ENCODE results near the gene SH3D19.

Gene SH3D19

DNA sequence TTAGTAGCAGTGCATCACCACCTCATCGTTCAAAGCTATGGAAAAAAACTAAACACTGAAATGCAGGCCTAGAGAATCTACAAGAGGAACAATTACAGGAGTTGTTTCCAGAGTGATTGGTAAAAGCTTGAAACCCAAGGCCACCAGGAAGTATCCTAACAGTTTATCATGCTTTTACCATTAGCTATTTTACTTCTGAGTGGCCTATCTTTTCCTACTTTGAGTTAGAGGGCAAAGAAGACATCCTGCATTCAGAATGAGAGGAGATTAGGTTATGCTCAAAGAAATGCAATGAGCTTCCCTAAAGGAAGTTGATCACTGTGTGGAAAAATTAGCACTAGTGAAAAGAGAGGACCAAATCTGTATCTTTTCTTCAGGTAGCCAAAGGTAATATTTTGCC lies 118.2 kb downstream of the SH3D19 start:
- no peaks in the 10 kb centered on the region for H3K9me3 ChIP-seq (ENCODE audit: insufficient read depth, low read length, severe bottlenecking)
- no peak overlapping the region for H3K4me3 ChIP-seq (ENCODE audit: low read depth in 1 of 2, low read length in 2 of 2)
- H4K20me1 ChIP-seq (ENCODE audit: insufficient read depth, low read length) = no peaks in the 10 kb centered on the region
- ATAC-seq (ENCODE audit: insufficient read depth, low read depth) = no peak
- no peaks in the 10 kb centered on the region for H3K27me3 ChIP-seq (ENCODE audit: insufficient read depth, low read length, poor library complexity)
- H3K79me2 ChIP-seq (ENCODE audit: insufficient read depth, low read length) = no peaks in the 10 kb centered on the region
- TF ChIP-seq EZH2 (IDR thresholded peaks at IDR 0.05; ENCODE audit: borderline replicate concordance, low read depth, low read length, severe bottlenecking) (no peak), CTCF (IDR thresholded peaks at IDR 0.05; ENCODE audit: borderline replicate concordance, extremely low read depth, low read length, poor library complexity, severe bottlenecking) (no peak)
- DNase-seq = no peak
- H3K4me2 ChIP-seq (ENCODE audit: insufficient read depth, low read length) = no peak overlapping the region
- H2AFZ ChIP-seq (ENCODE audit: low read depth, low read length) = no peak overlapping the region
- H3K27ac ChIP-seq (ENCODE audit: low read length) = no peak overlapping the region
- no peaks in the 10 kb centered on the region for H3K4me1 ChIP-seq (ENCODE audit: insufficient read depth, low read length)
- H3K36me3 ChIP-seq (ENCODE audit: insufficient read depth, low read length) = no peaks in the 10 kb centered on the region
- no peak overlapping the region for H3K9ac ChIP-seq (ENCODE audit: low read depth, low read length)

GRCh38 chr4:151206241-151207005 lies 119.0 kb downstream of the SH3D19 start:
- DNase-seq (no peak), ATAC-seq (ENCODE audit: insufficient read depth, low read depth) (no peak)
- no peak overlapping the region for H3K27ac ChIP-seq (ENCODE audit: low read length)
- no peaks in the 10 kb centered on the region for H3K79me2 ChIP-seq (ENCODE audit: insufficient read depth, low read length)
- H2AFZ ChIP-seq (ENCODE audit: low read depth, low read length) = no peak overlapping the region
- H3K4me1 ChIP-seq (ENCODE audit: insufficient read depth, low read length) = no peaks in the 10 kb centered on the region
- H3K9ac ChIP-seq (ENCODE audit: low read depth, low read length) = no peak overlapping the region
- no peaks in the 10 kb centered on the region for H3K27me3 ChIP-seq (ENCODE audit: insufficient read depth, low read length, poor library complexity)
- H4K20me1 ChIP-seq (ENCODE audit: insufficient read depth, low read length) = no peaks in the 10 kb centered on the region
- no peaks in the 10 kb centered on the region for H3K9me3 ChIP-seq (ENCODE audit: insufficient read depth, low read length, severe bottlenecking)
- no peak for TF ChIP-seq EZH2 (IDR thresholded peaks at IDR 0.05; ENCODE audit: borderline replicate concordance, low read depth, low read length, severe bottlenecking)
- no peak for TF ChIP-seq CTCF (IDR thresholded peaks at IDR 0.05; ENCODE audit: borderline replicate concordance, extremely low read depth, low read length, poor library complexity, severe bottlenecking)
- H3K36me3 ChIP-seq (ENCODE audit: insufficient read depth, low read length) = no peaks in the 10 kb centered on the region
- no peak overlapping the region for H3K4me3 ChIP-seq (ENCODE audit: low read depth in 1 of 2, low read length in 2 of 2)
- no peak overlapping the region for H3K4me2 ChIP-seq (ENCODE audit: insufficient read depth, low read length)

DNA sequence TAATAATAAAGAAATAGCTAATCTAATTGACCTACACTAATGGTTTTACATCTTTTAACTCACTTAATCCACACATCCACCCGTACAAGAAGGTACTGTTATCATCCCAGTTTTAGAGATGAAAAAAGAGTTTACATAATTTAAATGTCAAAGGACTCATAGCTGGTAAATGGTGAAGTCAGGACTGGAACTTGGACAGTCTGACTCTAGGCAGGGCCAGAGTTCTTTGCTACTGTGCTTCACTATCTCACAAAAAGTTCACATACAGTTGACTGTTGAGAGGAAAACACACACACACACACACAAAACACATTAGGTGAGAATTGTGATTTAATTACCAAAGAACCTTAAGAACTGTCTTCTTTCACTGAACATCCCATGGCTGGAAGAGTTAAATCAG lies 119.7 kb downstream of the SH3D19 start:
- H3K27me3 ChIP-seq (ENCODE audit: insufficient read depth, low read length, poor library complexity) = no peaks in the 10 kb centered on the region
- H3K4me1 ChIP-seq (ENCODE audit: insufficient read depth, low read length) = no peaks in the 10 kb centered on the region
- DNase-seq (no peak), ATAC-seq (ENCODE audit: insufficient read depth, low read depth) (no peak)
- H3K27ac ChIP-seq (ENCODE audit: low read length) = no peak overlapping the region
- H3K4me3 ChIP-seq (ENCODE audit: low read depth in 1 of 2, low read length in 2 of 2) = no peak overlapping the region
- no peak overlapping the region for H2AFZ ChIP-seq (ENCODE audit: low read depth, low read length)
- TF ChIP-seq EZH2 (IDR thresholded peaks at IDR 0.05; ENCODE audit: borderline replicate concordance, low read depth, low read length, severe bottlenecking) (no peak), CTCF (IDR thresholded peaks at IDR 0.05; ENCODE audit: borderline replicate concordance, extremely low read depth, low read length, poor library complexity, severe bottlenecking) (no peak)
- H4K20me1 ChIP-seq (ENCODE audit: insufficient read depth, low read length) = no peaks in the 10 kb centered on the region
- H3K4me2 ChIP-seq (ENCODE audit: insufficient read depth, low read length) = no peak overlapping the region
- H3K9me3 ChIP-seq (ENCODE audit: insufficient read depth, low read length, severe bottlenecking) = no peaks in the 10 kb centered on the region
- no peaks in the 10 kb centered on the region for H3K79me2 ChIP-seq (ENCODE audit: insufficient read depth, low read length)
- no peak overlapping the region for H3K9ac ChIP-seq (ENCODE audit: low read depth, low read length)
- no peaks in the 10 kb centered on the region for H3K36me3 ChIP-seq (ENCODE audit: insufficient read depth, low read length)
